KMS-11 (cell line): ENCODE data around the gene CPO.

Experiments
- H2AFZ ChIP-seq: fragments of 200-600 bp; sonication (generic); 2 replicates; pipeline ENCODE4 v1.6.1; 2016; ENCODE audit warnings: antibody characterized with exemption, mixed run types, low read depth
- H3K27ac ChIP-seq: fragments of 200-600 bp; sonication (generic); 2 replicates; pipeline ENCODE4 v1.6.1; 2016; ENCODE audit warnings: mild to moderate bottlenecking, mixed run types
- H3K27me3 ChIP-seq: fragments of 200-600 bp; sonication (generic); 2 replicates; pipeline ENCODE4 v1.6.1; 2017; ENCODE audit warnings: mild to moderate bottlenecking, low read depth, mixed run types, moderate library complexity; ENCODE audit not compliant: insufficient read depth
- H3K36me3 ChIP-seq: fragments of 200-600 bp; sonication (generic); 2 replicates; pipeline ENCODE4 v1.6.1; 2017; ENCODE audit warnings: mild to moderate bottlenecking, mixed run types; ENCODE audit not compliant: insufficient read depth
- H3K4me1 ChIP-seq: fragments of 200-600 bp; sonication (generic); 2 replicates; pipeline ENCODE4 v1.6.1; 2016; ENCODE audit warnings: mild to moderate bottlenecking, low read depth, mixed run types; ENCODE audit not compliant: poor library complexity, severe bottlenecking
- H3K4me2 ChIP-seq: fragments of 200-600 bp; sonication (generic); 2 replicates; pipeline ENCODE4 v1.7.0; 2016; ENCODE audit warnings: mild to moderate bottlenecking, mixed run types
- H3K4me3 ChIP-seq: fragments of 200-600 bp; sonication (generic); IDR thresholded peaks from 2 replicates; pipeline ENCODE4 v1.6.1; 2017; ENCODE audit warnings: low read depth, low read length, mixed read lengths; ENCODE audit not compliant: insufficient read depth
- H3K79me2 ChIP-seq: fragments of 200-600 bp; sonication (generic); 2 replicates; pipeline ENCODE4 v1.6.1; 2016; ENCODE audit warnings: low read depth, mixed run types; ENCODE audit not compliant: insufficient read depth
- H3K9ac ChIP-seq: fragments of 200-600 bp; sonication (generic); 2 replicates; pipeline ENCODE4 v1.6.1; 2016; ENCODE audit warnings: mild to moderate bottlenecking, mixed run types
- H4K20me1 ChIP-seq: fragments of 200-600 bp; sonication (generic); 2 replicates; pipeline ENCODE4 v1.6.1; 2016; ENCODE audit warnings: mild to moderate bottlenecking, mixed run types; ENCODE audit not compliant: insufficient read depth
- TF ChIP-seq, protein P1 (sequence below): fragments of 200-600 bp; sonication (generic); conservative IDR thresholded peaks from 2 replicates; pipeline ENCODE4 v1.6.1; 2017; ENCODE audit warnings: low read depth, mild to moderate bottlenecking, antibody characterized with exemption, low read length, moderate library complexity, mixed read lengths

CPO gene

DNA sequence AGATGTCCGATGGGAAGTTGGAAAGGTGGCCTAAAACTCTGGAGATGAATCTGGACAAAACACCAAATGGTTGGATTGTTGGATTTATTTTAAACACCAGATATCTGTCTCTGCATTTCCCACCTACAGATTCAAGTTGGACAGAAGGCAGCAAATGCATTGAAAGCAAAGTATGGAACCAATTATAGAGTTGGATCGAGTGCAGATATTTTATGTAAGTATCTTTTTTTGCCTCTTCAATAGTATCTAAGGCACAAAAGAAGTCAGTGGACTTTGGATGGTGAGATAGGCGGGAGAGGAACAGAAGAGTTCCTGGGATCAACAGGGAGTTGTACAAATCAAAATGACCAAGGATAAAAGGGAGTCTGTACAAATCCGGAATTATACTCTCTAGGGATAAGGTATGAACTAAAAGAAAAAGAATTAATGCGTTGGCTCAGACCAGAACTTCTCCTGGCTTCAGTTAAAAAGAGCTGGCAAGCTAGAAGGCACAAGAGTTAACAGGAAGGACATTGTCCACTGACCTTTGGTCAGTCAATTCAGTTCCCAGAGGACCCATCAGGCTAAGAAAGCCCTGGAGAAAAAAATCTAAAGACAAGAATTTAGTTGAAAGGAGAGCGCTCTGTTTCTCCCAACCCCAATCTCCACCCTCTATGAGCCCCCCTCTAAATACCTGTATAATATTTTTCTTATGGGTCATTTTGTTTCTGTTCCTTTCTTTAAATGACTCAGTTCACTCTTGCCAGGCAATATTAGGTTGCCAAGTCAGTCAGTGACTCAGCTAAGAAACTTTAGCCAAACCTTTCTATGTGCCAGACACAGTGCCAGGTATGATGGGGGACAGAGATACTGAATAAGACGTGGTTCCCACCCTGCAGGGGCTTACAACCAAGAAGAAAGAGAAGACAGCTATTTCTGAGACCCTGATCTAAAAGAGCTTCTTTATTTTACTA lies 29.1 kb downstream of the CPO start:
- Histone ChIP-seq H3K27ac (no peak overlapping the region), H3K4me2 (no peak overlapping the region), H3K79me2 (no peaks in the 10 kb centered on the region)

DNA sequence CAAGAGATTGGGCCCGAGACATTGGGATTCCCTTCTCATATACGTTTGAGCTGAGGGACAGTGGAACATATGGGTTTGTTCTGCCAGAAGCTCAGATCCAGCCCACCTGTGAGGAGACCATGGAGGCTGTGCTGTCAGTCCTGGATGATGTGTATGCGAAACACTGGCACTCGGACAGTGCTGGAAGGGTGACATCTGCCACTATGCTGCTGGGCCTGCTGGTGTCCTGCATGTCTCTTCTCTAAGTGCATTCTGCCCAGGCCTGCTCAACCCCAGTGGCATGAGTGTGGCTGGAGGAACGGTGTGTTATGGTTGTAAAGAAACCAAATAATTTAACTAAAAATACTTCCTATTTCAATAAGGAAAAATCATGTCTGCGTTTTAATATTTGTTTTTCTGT lies 29.9 kb downstream of the CPO start:
- no peaks in the 10 kb centered on the region for H3K4me1 ChIP-seq
- no peaks in the 10 kb centered on the region for H3K79me2 ChIP-seq
- no peak overlapping the region for H2AFZ ChIP-seq
- no peaks in the 10 kb centered on the region for H3K36me3 ChIP-seq
- no peak overlapping the region for H3K27ac ChIP-seq
- TF ChIP-seq, protein P1, sequence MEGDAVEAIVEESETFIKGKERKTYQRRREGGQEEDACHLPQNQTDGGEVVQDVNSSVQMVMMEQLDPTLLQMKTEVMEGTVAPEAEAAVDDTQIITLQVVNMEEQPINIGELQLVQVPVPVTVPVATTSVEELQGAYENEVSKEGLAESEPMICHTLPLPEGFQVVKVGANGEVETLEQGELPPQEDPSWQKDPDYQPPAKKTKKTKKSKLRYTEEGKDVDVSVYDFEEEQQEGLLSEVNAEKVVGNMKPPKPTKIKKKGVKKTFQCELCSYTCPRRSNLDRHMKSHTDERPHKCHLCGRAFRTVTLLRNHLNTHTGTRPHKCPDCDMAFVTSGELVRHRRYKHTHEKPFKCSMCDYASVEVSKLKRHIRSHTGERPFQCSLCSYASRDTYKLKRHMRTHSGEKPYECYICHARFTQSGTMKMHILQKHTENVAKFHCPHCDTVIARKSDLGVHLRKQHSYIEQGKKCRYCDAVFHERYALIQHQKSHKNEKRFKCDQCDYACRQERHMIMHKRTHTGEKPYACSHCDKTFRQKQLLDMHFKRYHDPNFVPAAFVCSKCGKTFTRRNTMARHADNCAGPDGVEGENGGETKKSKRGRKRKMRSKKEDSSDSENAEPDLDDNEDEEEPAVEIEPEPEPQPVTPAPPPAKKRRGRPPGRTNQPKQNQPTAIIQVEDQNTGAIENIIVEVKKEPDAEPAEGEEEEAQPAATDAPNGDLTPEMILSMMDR = no peak
- H4K20me1 ChIP-seq = no peaks in the 10 kb centered on the region
- no peak overlapping the region for H3K4me2 ChIP-seq
- no peak overlapping the region for H3K4me3 ChIP-seq
- H3K9ac ChIP-seq = no peak overlapping the region
- H3K27me3 ChIP-seq = no peaks in the 10 kb centered on the region

More for the DNA sequence above, 29.1 kb downstream of the CPO start:
- H4K20me1 ChIP-seq = no peaks in the 10 kb centered on the region
- no peaks in the 10 kb centered on the region for H3K4me1 ChIP-seq
- H2AFZ ChIP-seq = no peak overlapping the region
- TF ChIP-seq, protein P1 = no peak
- H3K36me3 ChIP-seq = no peaks in the 10 kb centered on the region
- H3K9ac ChIP-seq = no peak overlapping the region
- H3K4me3 ChIP-seq = no peak overlapping the region
- no peaks in the 10 kb centered on the region for H3K27me3 ChIP-seq

DNA sequence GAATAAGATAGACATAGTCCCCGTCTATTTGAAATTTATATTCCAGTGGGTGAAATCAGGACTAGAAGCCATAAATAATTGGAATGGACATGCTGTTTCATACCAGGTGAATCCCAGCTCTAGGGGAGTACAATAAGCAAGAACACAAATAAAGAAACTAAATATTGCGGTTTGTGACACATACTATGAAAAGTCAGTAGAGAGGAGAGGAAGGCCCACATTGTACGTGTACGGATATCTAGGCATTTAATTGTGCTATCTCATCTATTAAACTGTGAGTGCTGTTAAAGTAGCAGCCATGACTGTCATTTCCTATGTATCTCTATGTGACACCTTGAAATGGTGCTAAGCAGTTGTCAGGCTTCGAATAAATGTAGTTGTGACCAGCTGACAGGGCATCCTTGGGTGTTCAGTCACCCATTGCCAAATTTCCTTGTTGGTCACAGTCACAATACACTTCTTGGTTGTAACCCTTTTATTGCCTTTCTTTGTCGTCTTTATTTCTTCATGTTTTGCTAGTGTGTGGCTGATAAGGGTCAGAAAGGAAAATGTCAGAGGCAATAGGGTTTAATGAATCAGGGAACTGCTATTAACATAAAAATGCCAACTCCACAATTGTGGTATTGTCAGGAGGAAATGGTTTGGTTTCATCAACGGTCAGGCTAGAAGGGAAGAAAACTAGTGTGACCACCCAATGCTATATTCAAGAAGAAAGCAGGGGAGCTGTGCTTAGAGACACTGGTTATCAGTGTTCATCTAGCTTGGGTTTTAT lies 31.5 kb downstream of the CPO start:
- Histone ChIP-seq H3K4me3 (no peak overlapping the region), H3K27me3 (no peaks in the 10 kb centered on the region), H3K4me2 (no peak overlapping the region), H3K36me3 (no peaks in the 10 kb centered on the region), H3K27ac (no peak overlapping the region), H3K4me1 (no peaks in the 10 kb centered on the region), H4K20me1 (no peaks in the 10 kb centered on the region), H3K79me2 (no peaks in the 10 kb centered on the region), H2AFZ (no peak overlapping the region), H3K9ac (no peak overlapping the region)
- TF ChIP-seq, protein P1 = no peak

DNA sequence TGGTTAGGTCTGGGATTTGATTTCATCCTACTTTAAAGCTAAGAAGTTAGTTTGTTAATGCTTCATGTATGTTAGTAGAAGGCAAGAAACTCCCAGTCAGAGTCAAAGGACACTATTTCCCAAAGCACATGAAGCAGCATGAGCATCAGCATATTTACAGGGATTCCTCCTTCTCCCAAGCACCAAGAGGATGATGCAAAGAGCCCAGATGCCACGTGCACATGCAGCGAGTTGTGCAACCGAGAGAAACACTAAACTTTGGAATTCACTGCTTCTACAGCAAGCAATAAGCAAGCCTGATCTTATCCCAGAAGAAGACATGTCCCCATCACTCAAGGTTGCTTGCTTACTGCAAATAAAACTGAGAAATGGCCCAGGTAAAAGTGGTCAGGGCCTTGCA lies 32.5 kb downstream of the CPO start:
- Histone ChIP-seq H3K4me2 (no peak overlapping the region), H2AFZ (no peak overlapping the region), H3K27ac (no peak overlapping the region), H3K4me1 (no peaks in the 10 kb centered on the region), H4K20me1 (no peaks in the 10 kb centered on the region), H3K79me2 (no peaks in the 10 kb centered on the region), H3K9ac (no peak overlapping the region), H3K36me3 (no peaks in the 10 kb centered on the region), H3K27me3 (no peaks in the 10 kb centered on the region), H3K4me3 (no peak overlapping the region)
- TF ChIP-seq, protein P1 = no peak
